Measurements from ENCODE around the gene VPS13A.

The VPS13A gene

GRCh38 chr9:77177894-77178794 lies 810 bp downstream of the VPS13A start:
- peak; percentile 29 to 40 for DNase-seq (ENCODE audit: low read depth in 2 of 2)
- TF ChIP-seq CTCF (IDR thresholded peaks at IDR 0.05; ENCODE audit: low read depth, low read length), result no peak
- peak overlapping the region; percentile 78 to 93 for H3K4me3 ChIP-seq (replicated peaks in 1 of 2; ENCODE audit: low read depth in 2 of 2, low read length in 2 of 2)

GRCh38 chr9:77180056-77180455 lies 2.7 kb downstream of the VPS13A start:
- DNase-seq (ENCODE audit: low read depth in 2 of 2), result no peak
- H3K4me3 ChIP-seq (replicated peaks in 1 of 2; ENCODE audit: low read depth in 2 of 2, low read length in 2 of 2), result no peak overlapping the region
- TF ChIP-seq CTCF (IDR thresholded peaks at IDR 0.05; ENCODE audit: low read depth, low read length), result no peak

- no peak overlapping the region for H3K4me3 ChIP-seq (replicated peaks in 1 of 2; ENCODE audit: low read depth in 2 of 2, low read length in 2 of 2)
- DNase-seq (ENCODE audit: low read depth in 2 of 2), result no peak
- no peak for TF ChIP-seq CTCF (IDR thresholded peaks at IDR 0.05; ENCODE audit: low read depth, low read length)
Observed at GRCh38 chr9:77183581-77183980, 6.2 kb downstream of the VPS13A start.

DNA sequence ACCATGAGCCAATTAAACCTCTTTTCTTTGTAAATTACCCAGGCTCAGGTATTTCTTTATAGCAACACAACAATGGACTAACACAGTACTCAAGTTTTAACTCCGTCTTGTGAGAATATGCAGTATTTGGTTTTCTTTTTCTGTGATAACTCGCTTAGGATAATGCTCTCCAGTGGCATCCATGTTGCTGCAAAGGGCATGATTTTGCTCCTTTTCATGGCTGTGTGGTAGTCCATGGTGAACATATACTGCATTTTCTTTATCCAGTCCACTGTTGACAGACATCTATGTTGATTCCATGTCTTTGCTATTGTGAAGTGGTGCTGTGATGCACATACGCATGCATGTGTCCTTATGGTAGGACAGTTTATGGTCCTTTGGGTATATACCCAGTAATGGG lies 10.9 kb downstream of the VPS13A start:
- no peak for TF ChIP-seq CTCF (IDR thresholded peaks at IDR 0.05; ENCODE audit: low read depth, low read length)
- no peak for DNase-seq (ENCODE audit: low read depth in 2 of 2)
- H3K4me3 ChIP-seq (replicated peaks in 1 of 2; ENCODE audit: low read depth in 2 of 2, low read length in 2 of 2), result no peak overlapping the region

- H3K4me3 ChIP-seq (replicated peaks in 1 of 2; ENCODE audit: low read depth in 2 of 2, low read length in 2 of 2), result no peak overlapping the region
- no peak for TF ChIP-seq CTCF (IDR thresholded peaks at IDR 0.05; ENCODE audit: low read depth, low read length)
- peak in 1 of 2 donors; percentile 12 for DNase-seq (ENCODE audit: low read depth in 2 of 2)
Observed at GRCh38 chr9:77194423-77194822, 17.1 kb downstream of the VPS13A start.

- TF ChIP-seq CTCF (IDR thresholded peaks at IDR 0.05; ENCODE audit: low read depth, low read length), result no peak
- no peak overlapping the region for H3K4me3 ChIP-seq (replicated peaks in 1 of 2; ENCODE audit: low read depth in 2 of 2, low read length in 2 of 2)
- DNase-seq (ENCODE audit: low read depth in 2 of 2), result no peak
Observed at GRCh38 chr9:77210116-77210515, 32.8 kb downstream of the VPS13A start.
